HCT116 (cell line): ENCODE data around the gene SLC6A18. TPM values are rescaled to one million over a fixed set of nuclear protein-coding genes. Genes with fewer than 3 reads are reported as not detected.

Experiments used
- ATAC-seq: fragments of 200-7000 bp; cut with Tn5 transposase; 2 replicates; pipeline ENCODE4 v1.9.1; 2020; ENCODE audit warnings: mild to moderate bottlenecking, moderate library complexity
- BruUV-seq: library from RNA; stranded (reverse); fragments of 400-500 nt; replicated peaks from 2 replicates; lab custom pipeline; 2021; lab: Mats Ljungman, UMichigan
- CTCF ChIA-PET: fragments of 300-600 bp; sonication (Branson Sonifier 250); formaldehyde crosslinking; loops from one replicate; lab custom pipeline; 2021; ENCODE audit warnings: antibody characterized with exemption; lab: Charles Lee
- POLR2A ChIA-PET: fragments of 300-600, 350-600 bp; sonication (Branson Sonifier 250); formaldehyde crosslinking; loops from one replicate; lab custom pipeline; 2021; ENCODE audit warnings: antibody characterized with exemption; lab: Charles Lee
- RAD21 ChIA-PET, 2 experiments: fragments of 300-600 bp; sonication (Branson Sonifier 250); formaldehyde crosslinking; loops; one replicate each; lab custom pipeline; 2023; ENCODE audit warnings: low total read pairs in 2 of 2; ENCODE audit not compliant: uncharacterized antibody in 2 of 2, unreplicated experiment in 2 of 2, low non-redundant PET in 1 of 2; lab: Charles Lee
- DNase-seq: peaks from one replicate; pipeline ENCODE4 v3.0.0-alpha.2; 2010; ENCODE audit warnings: low read depth, low spot score
- H2AFZ ChIP-seq: fragments of 200-600 bp; shearing (Covaris generic), sonication (generic); 2 replicates; pipeline ENCODE4 v1.6.1; 2017; ENCODE audit warnings: low read depth, mixed run types, mixed read lengths, antibody characterized with exemption, low read length; ENCODE audit not compliant: poor library complexity, severe bottlenecking
- H3K27ac ChIP-seq: 2 replicates; pipeline ENCODE4 v1.5.1; 2012; ENCODE audit warnings: low read depth, low read length
- H3K27me3 ChIP-seq: fragments of 200-600 bp; sonication (generic); 2 replicates; pipeline ENCODE4 v1.6.1; 2016; ENCODE audit warnings: mixed run types, low read length, mixed read lengths; ENCODE audit not compliant: insufficient read depth
- H3K36me3 ChIP-seq, 2 experiments: fragments of 200-500 bp in 1 of 2; fragments of 200-600 bp in 1 of 2; sonication (Bioruptor generic) in 1 of 2; sonication (generic) in 1 of 2; 2 replicates each; pipeline versions ENCODE4 v1.5.1 to v1.6.1; 2014 to 2016; ENCODE audit warnings: low read length in 2 of 2, inconsistent platforms in 1 of 2, mixed read lengths in 1 of 2, mixed run types in 1 of 2; ENCODE audit not compliant: insufficient read depth in 2 of 2, control insufficient read depth in 1 of 2
- H3K4me1 ChIP-seq, 2 experiments: fragments of 200-600 bp in 1 of 2; sonication (generic) in 1 of 2; 2 replicates each; pipeline versions ENCODE4 v1.5.1 to v1.6.1; 2012 to 2017; ENCODE audit warnings: low read length in 2 of 2, inconsistent platforms in 1 of 2, mild to moderate bottlenecking in 1 of 2, mixed read lengths in 1 of 2, mixed run types in 1 of 2, moderate library complexity in 1 of 2; ENCODE audit not compliant: insufficient read depth in 2 of 2, control insufficient read depth in 1 of 2
- H3K4me2 ChIP-seq: fragments of 200-600 bp; sonication (generic); 2 replicates; pipeline ENCODE4 v1.6.1; 2017; ENCODE audit warnings: mixed run types, low read length, mixed read lengths
- H3K4me3 ChIP-seq, 2 experiments: fragments of 200-600 bp in 1 of 2; sonication (generic) in 1 of 2; replicated peaks in 1 of 2; 2 replicates each; pipeline ENCODE4 v1.5.1; 2011 to 2016; ENCODE audit warnings: low read length in 2 of 2, control low read depth in 1 of 2, low read depth in 1 of 2, mild to moderate bottlenecking in 1 of 2, mixed read lengths in 1 of 2, mixed run types in 1 of 2
- H3K79me2 ChIP-seq: fragments of 200-600 bp; sonication (generic); 2 replicates; pipeline ENCODE4 v1.6.1; 2017; ENCODE audit warnings: mild to moderate bottlenecking, mixed run types, low read length, moderate library complexity, mixed read lengths; ENCODE audit not compliant: insufficient read depth
- H3K9ac ChIP-seq: fragments of 200-600 bp; sonication (generic); 2 replicates; pipeline ENCODE4 v1.6.1; 2016; ENCODE audit warnings: low read length, mixed read lengths
- H3K9me2 ChIP-seq: fragments of 200-600 bp; sonication (generic), shearing (Covaris generic); 2 replicates; pipeline ENCODE4 v1.6.1; 2017; ENCODE audit warnings: mixed run types, mild to moderate bottlenecking, moderate library complexity; ENCODE audit not compliant: insufficient read depth
- H3K9me3 ChIP-seq, 2 experiments: fragments of 200-500 bp in 1 of 2; fragments of 200-600 bp in 1 of 2; sonication (Bioruptor generic) in 1 of 2; sonication (generic) in 1 of 2; 2 replicates each; pipeline ENCODE4 v1.6.1; 2014 to 2017; ENCODE audit warnings: low read length in 2 of 2, mixed read lengths in 2 of 2, inconsistent platforms in 1 of 2, low read depth in 1 of 2, mild to moderate bottlenecking in 1 of 2, mixed run types in 1 of 2, moderate library complexity in 1 of 2; ENCODE audit not compliant: control insufficient read depth in 1 of 2, insufficient read depth in 1 of 2
- H4K20me1 ChIP-seq: fragments of 200-600 bp; sonication (generic), shearing (Covaris generic); 2 replicates; pipeline ENCODE4 v1.6.1; 2017; ENCODE audit warnings: mixed run types, mild to moderate bottlenecking, moderate library complexity; ENCODE audit not compliant: insufficient read depth
- CBX3 ChIP-seq: IDR thresholded peaks from 2 replicates; pipeline ENCODE4 v1.6.1; 2012; ENCODE audit warnings: low read depth
- CEBPB ChIP-seq: IDR thresholded peaks from 2 replicates; pipeline ENCODE4 v1.6.1; 2012; ENCODE audit warnings: low read depth
- EZH2 ChIP-seq: fragments of 200-600 bp; sonication (generic); IDR thresholded peaks from 2 replicates; pipeline ENCODE4 v1.6.1; 2017; ENCODE audit warnings: antibody characterized with exemption, mixed run types
- EZH2phosphoT487 ChIP-seq: fragments of 200-600 bp; IDR thresholded peaks from 2 replicates; pipeline ENCODE4 v1.6.1; 2018; ENCODE audit warnings: antibody characterized with exemption, borderline replicate concordance
- POLR2A ChIP-seq: IDR thresholded peaks from 2 replicates; pipeline ENCODE4 v1.7.0; 2011; ENCODE audit warnings: borderline replicate concordance; ENCODE audit not compliant: insufficient read depth, insufficient read length; ENCODE audit errors: extremely low read depth
- POLR2AphosphoS5 ChIP-seq: IDR thresholded peaks from 2 replicates; pipeline ENCODE4 v1.6.1; 2011; ENCODE audit warnings: mild to moderate bottlenecking, low read depth, low read length, moderate library complexity
- SP1 ChIP-seq: IDR thresholded peaks from 2 replicates; pipeline ENCODE4 v1.6.1; 2012; ENCODE audit warnings: low read depth
- SRF ChIP-seq: IDR thresholded peaks from 2 replicates; pipeline ENCODE4 v1.6.1; 2012; ENCODE audit warnings: low read depth
- ZFX ChIP-seq: fragments of 450-650 bp; IDR thresholded peaks from 2 replicates; pipeline ENCODE4 v1.6.1; 2017
- ZNF274 ChIP-seq: fragments of 200-500 bp; sonication (Bioruptor generic); IDR thresholded peaks from 2 replicates; pipeline ENCODE4 v1.6.1; 2014; ENCODE audit warnings: mild to moderate bottlenecking, low read depth, low read length, inconsistent platforms
- intact Hi-C: fragments of 100-400 bp; cut with micrococcal nuclease; formaldehyde crosslinking; loops from 2 replicates; pipeline ENCODE4 v1.10.0; 2022
- total RNA-seq: library from RNA; stranded (reverse); gene quantifications from one replicate; pipeline ENCODE4 v1.2.1, GENCODE V29; 2021; ENCODE audit not compliant: unreplicated experiment
- TF ChIP-seq, protein P1 (sequence below), 3 experiments: fragments of 200-600 bp in 1 of 3; sonication (generic) in 1 of 3; IDR thresholded peaks in 2 of 3; conservative IDR thresholded peaks in 1 of 3; 2 replicates each; pipeline ENCODE4 v1.5.1; 2012 to 2017; ENCODE audit warnings: low read depth in 2 of 3, low read length in 2 of 3, antibody characterized with exemption in 1 of 3, borderline replicate concordance in 1 of 3, control low read depth in 1 of 3, mild to moderate bottlenecking in 1 of 3, mixed read lengths in 1 of 3, mixed run types in 1 of 3, moderate library complexity in 1 of 3; ENCODE audit not compliant: insufficient read depth in 1 of 3

Gene SLC6A18
- total RNA-seq, 1 experiment from 2014 or later: not detected

DNA sequence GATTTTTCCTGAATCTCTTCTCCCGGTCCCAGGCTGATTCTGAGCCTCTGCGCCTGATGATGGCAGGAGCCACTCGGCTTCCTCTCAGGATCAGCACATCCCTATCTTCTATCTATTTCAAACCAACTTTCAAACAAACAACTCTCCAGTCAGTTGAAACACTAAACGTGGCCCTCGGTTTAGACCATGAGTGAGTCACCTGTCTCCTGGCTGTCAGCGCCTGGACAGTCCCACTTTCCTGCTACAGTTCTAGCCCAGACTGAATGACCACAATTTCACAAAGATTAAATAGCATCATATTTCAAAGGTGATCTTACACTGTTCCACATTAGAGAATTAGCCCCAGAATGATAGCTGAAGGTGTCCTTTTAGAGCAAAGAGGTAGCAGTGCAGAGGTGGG lies 17.6 kb upstream of the SLC6A18 start:
- no peaks in the 10 kb centered on the region for H3K4me1 ChIP-seq
- H3K9me2 ChIP-seq: no peaks in the 10 kb centered on the region
- H3K27me3 ChIP-seq: no peaks in the 10 kb centered on the region
- H3K4me3 ChIP-seq: no peak overlapping the region
- ChIA-PET POLR2A (no interaction called here), CTCF (no interaction called here), RAD21 (no interaction called here)
- no peak overlapping the region for H3K4me2 ChIP-seq
- no peaks in the 10 kb centered on the region for H3K79me2 ChIP-seq
- no peaks in the 10 kb centered on the region for H4K20me1 ChIP-seq
- no peak overlapping the region for H3K27ac ChIP-seq
- intact Hi-C loops: no loop called here
- no peak overlapping the region for H2AFZ ChIP-seq
- BruUV-seq: no TSS peak
- no peak overlapping the region for H3K9ac ChIP-seq
- DNase-seq (no peak), ATAC-seq (no peak)
- no peaks in the 10 kb centered on the region for H3K36me3 ChIP-seq
- no peaks in the 10 kb centered on the region for H3K9me3 ChIP-seq
- no peak for TF ChIP-seq EZH2
- TF ChIP-seq, protein P1, sequence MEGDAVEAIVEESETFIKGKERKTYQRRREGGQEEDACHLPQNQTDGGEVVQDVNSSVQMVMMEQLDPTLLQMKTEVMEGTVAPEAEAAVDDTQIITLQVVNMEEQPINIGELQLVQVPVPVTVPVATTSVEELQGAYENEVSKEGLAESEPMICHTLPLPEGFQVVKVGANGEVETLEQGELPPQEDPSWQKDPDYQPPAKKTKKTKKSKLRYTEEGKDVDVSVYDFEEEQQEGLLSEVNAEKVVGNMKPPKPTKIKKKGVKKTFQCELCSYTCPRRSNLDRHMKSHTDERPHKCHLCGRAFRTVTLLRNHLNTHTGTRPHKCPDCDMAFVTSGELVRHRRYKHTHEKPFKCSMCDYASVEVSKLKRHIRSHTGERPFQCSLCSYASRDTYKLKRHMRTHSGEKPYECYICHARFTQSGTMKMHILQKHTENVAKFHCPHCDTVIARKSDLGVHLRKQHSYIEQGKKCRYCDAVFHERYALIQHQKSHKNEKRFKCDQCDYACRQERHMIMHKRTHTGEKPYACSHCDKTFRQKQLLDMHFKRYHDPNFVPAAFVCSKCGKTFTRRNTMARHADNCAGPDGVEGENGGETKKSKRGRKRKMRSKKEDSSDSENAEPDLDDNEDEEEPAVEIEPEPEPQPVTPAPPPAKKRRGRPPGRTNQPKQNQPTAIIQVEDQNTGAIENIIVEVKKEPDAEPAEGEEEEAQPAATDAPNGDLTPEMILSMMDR (IDR thresholded peaks at IDR 0.05 in 2 of 3, conservative IDR thresholded peaks at IDR 0.05 in 1 of 3; ENCODE audit: borderline replicate concordance in 1 of 3, insufficient read depth in 1 of 3, low read depth in 2 of 3, low read length in 2 of 3): no peak
- no peak for TF ChIP-seq POLR2AphosphoS5
- TF ChIP-seq CEBPB: no peak
- TF ChIP-seq EZH2phosphoT487: no peak
- no peak for TF ChIP-seq SP1
- no peak for TF ChIP-seq POLR2A
- TF ChIP-seq ZFX: no peak

DNA sequence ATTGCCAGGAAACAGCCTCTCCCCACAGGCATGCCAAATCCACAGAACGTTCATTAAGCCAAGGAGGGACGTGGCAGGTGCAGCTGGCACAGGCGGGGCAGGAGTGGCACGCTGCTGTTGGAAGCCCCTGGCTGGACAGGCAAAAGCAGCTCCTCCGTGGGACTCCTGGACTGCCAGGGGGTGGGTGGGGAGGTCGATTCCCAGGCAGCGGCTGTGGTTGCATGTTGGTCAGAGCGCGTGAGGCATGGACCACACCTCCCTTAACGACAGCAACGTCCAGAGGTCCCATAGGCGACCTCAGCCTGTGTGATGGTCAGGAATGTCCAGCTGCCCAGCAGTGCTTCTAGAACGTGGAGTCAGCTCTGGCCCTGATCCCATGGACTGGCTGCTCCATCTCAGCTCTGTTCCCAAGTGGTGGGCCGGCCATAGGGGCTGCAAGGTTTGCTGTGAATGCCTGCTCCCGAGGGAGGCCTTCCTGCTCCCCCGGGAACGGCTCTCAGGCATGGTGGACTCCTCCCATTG lies 16.9 kb upstream of the SLC6A18 start:
- Histone ChIP-seq H3K4me3 (no peak overlapping the region), H3K27ac (no peak overlapping the region), H3K79me2 (no peaks in the 10 kb centered on the region), H3K9me2 (no peaks in the 10 kb centered on the region), H2AFZ (no peak overlapping the region), H3K36me3 (no peaks in the 10 kb centered on the region), H3K4me2 (no peak overlapping the region), H3K27me3 (no peaks in the 10 kb centered on the region), H3K4me1 (no peaks in the 10 kb centered on the region), H3K9ac (no peak overlapping the region), H3K9me3 (no peaks in the 10 kb centered on the region), H4K20me1 (no peaks in the 10 kb centered on the region)
- ATAC-seq (no peak), DNase-seq (no peak)
- intact Hi-C loops: loop anchor here (2.0 kb wide), 1 partner anchor 261 kb away; no protein-coding TSS in a partner anchor
- ChIA-PET CTCF (interaction anchor here (0.6 to 1.1 kb wide), 4 partner anchors 42 to 437 kb away, joined by 3 to 6 read pairs (median 4); no protein-coding TSS in a partner anchor), RAD21 (interaction anchor here in 1 of 2 experiments (0.7 kb wide), 1 partner anchor 262 kb away, joined by 3 read pairs; no protein-coding TSS in a partner anchor), POLR2A (no interaction called here)
- TF ChIP-seq SP1 (no peak), CBX3 (no peak), SRF (no peak), ZFX (no peak), ZNF274 (no peak), CEBPB (no peak)
- TF ChIP-seq, protein P1 (IDR thresholded peaks at IDR 0.05 in 2 of 3, conservative IDR thresholded peaks at IDR 0.05 in 1 of 3; ENCODE audit: borderline replicate concordance in 1 of 3, insufficient read depth in 1 of 3, low read depth in 2 of 3, low read length in 2 of 3): no peak
- BruUV-seq: no TSS peak
